Colonic mucosa (tissue), 4 donors: ENCODE data around the gene SCAMP3. TPM values are rescaled to one million over a fixed set of nuclear protein-coding genes. Genes with fewer than 3 reads are reported as not detected.

Source experiments
- DNase-seq: peaks from one replicate; pipeline ENCODE4 v3.0.0-alpha.2; 2020
- H3K27ac ChIP-seq: fragments of 200-600 bp; one replicate; pipeline ENCODE4 v1.8.0; 2021
- H3K27me3 ChIP-seq: fragments of 200-600 bp; one replicate; pipeline ENCODE4 v1.8.0; 2021
- H3K36me3 ChIP-seq: fragments of 200-600 bp; one replicate; pipeline ENCODE4 v1.8.0; 2021
- H3K4me1 ChIP-seq: fragments of 200-600 bp; one replicate; pipeline ENCODE4 v1.8.0; 2021; ENCODE audit warnings: mild to moderate bottlenecking
- H3K4me3 ChIP-seq: fragments of 200-600 bp; one replicate; pipeline ENCODE4 v1.8.0; 2021
- H3K9ac ChIP-seq, 2 donors: one replicate each; pipeline ENCODE4 v1.7.0; 2013; ENCODE audit warnings: control low read depth in 2 of 2, low read depth in 2 of 2, low read length in 2 of 2
- H3K9me3 ChIP-seq: fragments of 200-600 bp; one replicate; pipeline ENCODE4 v1.8.0; 2021
- intact Hi-C: fragments of 100-400 bp; cut with DNase I; formaldehyde crosslinking; loops from one replicate; pipeline ENCODE4 v1.14.1; 2022
- total RNA-seq, 2 donors: library from RNA; stranded (reverse); fragmentation: NEBNext Ultra II Directional in 1 of 2; extraction: Animal tissue kit (Norgen Biotek cat#: 25700) in 1 of 2; gene quantifications; one replicate each; pipeline ENCODE4 v1.2.1, GENCODE V29; 2021
- TF ChIP-seq, protein P1 (sequence below): fragments of 200-600 bp; IDR thresholded peaks from one replicate; pipeline ENCODE4 v1.8.0; 2022; ENCODE audit warnings: antibody characterized with exemption, mild to moderate bottlenecking
- donor health status: healthy.
- donor health status: DM: no; HTN: no; CAD: no.
- donor health status: DM: no; HTN: no; CAD: no.

Gene SCAMP3
- total RNA-seq, 2 donors from 2014 or later = 41.5 to 67.7 TPM

DNA sequence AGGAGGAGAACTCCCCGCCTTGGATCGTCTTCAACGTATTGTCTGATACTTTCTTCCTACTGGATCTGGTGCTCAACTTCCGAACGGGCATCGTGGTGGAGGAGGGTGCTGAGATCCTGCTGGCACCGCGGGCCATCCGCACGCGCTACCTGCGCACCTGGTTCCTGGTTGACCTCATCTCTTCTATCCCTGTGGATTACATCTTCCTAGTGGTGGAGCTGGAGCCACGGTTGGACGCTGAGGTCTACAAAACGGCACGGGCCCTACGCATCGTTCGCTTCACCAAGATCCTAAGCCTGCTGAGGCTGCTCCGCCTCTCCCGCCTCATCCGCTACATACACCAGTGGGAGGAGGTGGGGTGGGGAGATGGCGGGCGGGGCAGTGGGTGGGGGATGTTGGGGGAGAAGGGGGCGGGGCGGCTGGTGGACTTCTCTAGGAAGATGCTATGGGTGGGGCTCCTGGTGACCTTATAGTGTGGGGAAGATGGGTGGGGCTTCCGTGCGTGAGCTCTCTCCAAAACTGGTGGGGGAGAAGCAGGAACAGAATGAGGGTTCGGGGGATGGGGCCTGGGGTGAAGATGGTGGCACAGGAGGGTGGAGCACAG lies 20.4 kb upstream of the SCAMP3 start:
- H3K4me1 ChIP-seq = no peaks in the 10 kb centered on the region

DNA sequence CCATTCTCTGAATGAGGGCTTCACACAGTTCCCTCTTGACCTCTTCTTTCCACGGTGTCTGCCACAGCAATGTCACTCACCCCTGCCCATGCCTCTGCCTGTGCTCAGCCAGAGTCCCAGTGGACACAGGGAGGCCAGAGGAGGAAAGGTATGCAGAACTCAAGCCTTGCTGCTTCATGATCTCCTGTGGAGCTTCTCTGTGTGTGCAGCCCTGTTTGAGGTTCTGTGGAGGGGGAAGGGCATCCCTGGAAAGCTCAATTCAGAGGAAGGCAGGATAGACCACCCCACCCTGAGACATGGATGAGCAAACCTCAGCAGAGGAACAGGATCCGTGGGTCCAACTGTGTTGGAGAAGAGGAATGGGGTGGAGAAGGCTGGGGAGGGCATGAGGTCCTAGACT lies 17.1 kb upstream of the SCAMP3 start:
- intact Hi-C loops = loop anchor here (5.0 kb wide), 1 partner anchor 43 kb away; the partner anchor contains the start of gene RUSC1
- H3K4me3 ChIP-seq = no peak overlapping the region
- no peaks in the 10 kb centered on the region for H3K36me3 ChIP-seq
- no peaks in the 10 kb centered on the region for H3K27me3 ChIP-seq
- no peaks in the 10 kb centered on the region for H3K4me1 ChIP-seq
- TF ChIP-seq, protein P1, sequence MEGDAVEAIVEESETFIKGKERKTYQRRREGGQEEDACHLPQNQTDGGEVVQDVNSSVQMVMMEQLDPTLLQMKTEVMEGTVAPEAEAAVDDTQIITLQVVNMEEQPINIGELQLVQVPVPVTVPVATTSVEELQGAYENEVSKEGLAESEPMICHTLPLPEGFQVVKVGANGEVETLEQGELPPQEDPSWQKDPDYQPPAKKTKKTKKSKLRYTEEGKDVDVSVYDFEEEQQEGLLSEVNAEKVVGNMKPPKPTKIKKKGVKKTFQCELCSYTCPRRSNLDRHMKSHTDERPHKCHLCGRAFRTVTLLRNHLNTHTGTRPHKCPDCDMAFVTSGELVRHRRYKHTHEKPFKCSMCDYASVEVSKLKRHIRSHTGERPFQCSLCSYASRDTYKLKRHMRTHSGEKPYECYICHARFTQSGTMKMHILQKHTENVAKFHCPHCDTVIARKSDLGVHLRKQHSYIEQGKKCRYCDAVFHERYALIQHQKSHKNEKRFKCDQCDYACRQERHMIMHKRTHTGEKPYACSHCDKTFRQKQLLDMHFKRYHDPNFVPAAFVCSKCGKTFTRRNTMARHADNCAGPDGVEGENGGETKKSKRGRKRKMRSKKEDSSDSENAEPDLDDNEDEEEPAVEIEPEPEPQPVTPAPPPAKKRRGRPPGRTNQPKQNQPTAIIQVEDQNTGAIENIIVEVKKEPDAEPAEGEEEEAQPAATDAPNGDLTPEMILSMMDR = no peak
- H3K27ac ChIP-seq = no peak overlapping the region
- DNase-seq = no peak
- H3K9ac ChIP-seq = no peak overlapping the region
- no peaks in the 10 kb centered on the region for H3K9me3 ChIP-seq

More for the DNA sequence above, 20.4 kb upstream of the SCAMP3 start:
- Histone ChIP-seq H3K36me3 (no peaks in the 10 kb centered on the region), H3K27ac (no peak overlapping the region), H3K27me3 (no peaks in the 10 kb centered on the region), H3K9me3 (no peaks in the 10 kb centered on the region), H3K4me3 (no peak overlapping the region), H3K9ac (no peak overlapping the region)
- TF ChIP-seq, protein P1 = no peak
- DNase-seq = no peak
- intact Hi-C loops = no loop called here

DNA sequence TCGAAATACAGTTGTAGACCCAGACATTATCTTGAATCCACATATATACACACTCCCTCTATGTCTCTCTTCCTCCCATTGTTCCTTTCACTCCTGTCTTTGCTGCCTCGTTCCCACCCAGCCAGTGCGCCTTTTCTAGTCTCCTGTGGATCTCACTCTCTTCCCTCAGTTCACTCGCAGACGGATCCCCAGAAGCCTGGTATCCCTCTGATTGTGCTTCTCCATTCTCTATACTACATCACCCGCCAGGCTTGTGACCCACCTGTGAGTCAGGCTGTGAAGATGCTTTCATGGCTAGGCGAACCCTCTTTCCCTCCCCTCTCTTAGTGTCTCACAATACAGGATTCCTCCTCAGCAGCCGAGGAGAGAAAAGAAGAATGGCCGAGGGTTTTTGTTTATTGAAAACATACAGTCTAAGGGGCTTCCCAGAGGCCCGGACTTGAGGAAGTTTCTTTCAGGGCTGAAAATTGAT lies 16.6 kb upstream of the SCAMP3 start:
- Histone ChIP-seq H3K9me3 (no peaks in the 10 kb centered on the region), H3K27ac (no peak overlapping the region)
- intact Hi-C loops = loop anchor here (5.0 kb wide), 1 partner anchor 44 kb away; the partner anchor contains the start of gene RUSC1

DNA sequence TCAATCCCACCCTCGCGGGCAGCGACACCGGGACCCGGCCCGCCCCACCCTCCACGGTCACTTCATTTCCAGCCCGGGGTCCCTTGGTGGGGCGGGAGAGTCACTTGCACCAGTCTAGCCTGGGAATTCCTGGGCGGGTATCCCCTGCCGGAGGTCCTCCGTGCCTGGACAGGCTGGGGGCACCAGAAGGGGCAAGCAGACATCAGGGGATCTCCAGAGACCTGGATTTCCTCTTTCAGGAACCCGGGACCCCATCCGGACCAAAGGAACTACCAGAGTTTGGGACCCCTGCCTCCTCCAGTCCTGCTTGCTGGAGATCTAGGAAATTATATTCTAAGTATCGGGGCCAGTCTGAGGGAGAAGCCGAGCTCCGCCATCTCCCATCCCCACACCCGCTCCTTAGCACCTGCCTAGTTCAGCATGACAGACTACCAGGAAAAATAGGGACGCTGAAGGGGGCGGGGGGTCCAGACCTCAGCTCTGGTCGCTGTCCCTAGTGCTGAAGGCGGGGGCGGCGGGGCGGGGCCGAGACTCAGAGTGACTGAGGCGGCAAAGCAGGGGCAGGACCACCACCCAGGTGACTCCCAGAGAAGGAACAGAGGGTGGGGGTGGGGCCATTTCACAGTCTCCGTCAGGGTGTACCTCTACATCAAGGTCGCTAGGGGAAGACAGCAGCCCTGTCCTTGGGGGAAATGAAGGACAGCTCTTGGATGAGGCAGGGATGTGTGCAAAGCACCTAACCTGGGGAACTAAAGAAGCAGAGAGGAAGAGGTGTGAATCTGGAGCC lies 15.9 kb upstream of the SCAMP3 start:
- TF ChIP-seq, protein P1 = peak; percentile 39
- Histone ChIP-seq H3K4me3 (peak overlapping the region; percentile 81), H3K27ac (peak overlapping the region; percentile 72), H3K9ac (peak overlapping the region; percentile 70 to 77), H3K27me3 (no peaks in the 10 kb centered on the region), H3K4me1 (no peaks in the 10 kb centered on the region), H3K36me3 (no peaks in the 10 kb centered on the region), H3K9me3 (no peaks in the 10 kb centered on the region)
- intact Hi-C loops = loop anchor here (5.0 kb wide), 1 partner anchor 44 kb away; the partner anchor contains the start of gene RUSC1
- DNase-seq = peak; percentile 78

More for the DNA sequence above, 16.6 kb upstream of the SCAMP3 start:
- Histone ChIP-seq H3K9ac (peak overlapping the region in 1 of 2 donors; percentile 77), H3K4me1 (no peaks in the 10 kb centered on the region), H3K27me3 (no peaks in the 10 kb centered on the region), H3K4me3 (peak overlapping the region; percentile 81), H3K36me3 (no peaks in the 10 kb centered on the region)
- TF ChIP-seq, protein P1 = no peak
- DNase-seq = no peak

DNA sequence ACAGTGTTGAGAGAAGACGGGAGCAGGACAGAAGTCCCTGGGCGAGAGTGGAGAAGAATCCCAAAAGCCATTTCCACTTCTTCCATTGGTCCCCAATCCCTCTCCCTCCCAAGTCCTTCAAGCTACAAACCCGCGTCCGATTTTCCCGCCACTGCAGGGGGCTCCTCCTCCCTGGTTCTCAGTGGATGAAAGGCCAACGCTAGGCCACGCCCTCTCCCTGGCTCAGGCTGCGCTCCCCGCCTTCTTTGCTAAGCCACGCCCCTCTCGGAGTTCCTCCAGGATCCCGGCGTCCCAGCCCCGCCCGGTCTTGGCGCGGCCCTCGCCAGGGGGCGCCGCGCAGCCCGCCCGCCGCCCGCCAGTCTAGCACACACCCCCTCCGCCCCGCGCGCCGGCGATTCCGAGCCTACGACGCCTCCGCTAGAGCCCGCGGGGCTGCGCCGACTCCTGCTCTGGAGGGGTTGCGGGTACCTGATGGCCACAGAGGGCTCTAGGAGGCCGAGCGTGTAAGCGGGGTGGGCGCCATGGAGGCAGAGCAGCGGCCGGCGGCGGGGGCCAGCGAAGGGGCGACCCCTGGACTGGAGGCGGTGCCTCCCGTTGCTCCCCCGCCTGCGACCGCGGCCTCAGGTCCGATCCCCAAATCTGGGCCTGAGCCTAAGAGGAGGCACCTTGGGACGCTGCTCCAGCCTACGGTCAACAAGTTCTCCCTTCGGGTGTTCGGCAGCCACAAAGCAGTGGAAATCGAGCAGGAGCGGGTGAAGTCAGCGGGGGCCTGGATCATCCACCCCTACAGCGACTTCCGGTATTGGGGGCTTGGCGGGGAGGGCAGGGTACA lies 15.1 kb upstream of the SCAMP3 start, which contains the start of gene HCN3:
Gene HCN3 (plus strand): TSS at position 394 of the 832 bp plus-strand sequence. CDS start 128 bp downstream, at position 522.
- Histone ChIP-seq H3K9me3 (no peaks in the 10 kb centered on the region), H3K4me1 (no peaks in the 10 kb centered on the region), H3K27me3 (no peaks in the 10 kb centered on the region), H3K36me3 (no peaks in the 10 kb centered on the region), H3K27ac (peak within 1 kb of the TSS; percentile 72), H3K9ac (peak within 1 kb of the TSS; percentile 70 to 77), H3K4me3 (peak within 1 kb of the TSS; percentile 81)
- peak; percentile 99 for DNase-seq
- TF ChIP-seq, protein P1 = peak; percentile 75
- intact Hi-C loops = loop anchor here (5.0 kb wide), 1 partner anchor 45 kb away; the partner anchor contains the start of gene RUSC1
